Kidney (tissue), 14 donors: ENCODE results near the gene AOPEP. TPM values are rescaled to one million over a fixed set of nuclear protein-coding genes. Genes with fewer than 3 reads are reported as not detected.

Experiments used
- DNase-seq, 5 donors: peaks; one replicate each; pipeline ENCODE4 v3.0.0-alpha.2; 2013 to 2020
- FAIRE-seq: peaks from 2 replicates; lab custom pipeline; 2012; peaks lifted over from hg19 to GRCh38; lab: Jason Lieb, UNC
- H3K27ac ChIP-seq, 2 donors: one replicate each; pipeline ENCODE4 v1.7.0; 2013; ENCODE audit warnings: low read depth in 2 of 2, low read length in 2 of 2, inconsistent platforms in 1 of 2
- H3K27me3 ChIP-seq: one replicate; pipeline ENCODE4 v1.7.1; 2013; ENCODE audit warnings: low read length, inconsistent platforms; ENCODE audit not compliant: control insufficient read depth, insufficient read depth
- H3K36me3 ChIP-seq, 3 donors: one replicate each; pipeline versions ENCODE4 v1.7.0 to v1.7.1; 2013; ENCODE audit warnings: low read length in 3 of 3, control low read depth in 1 of 3, inconsistent platforms in 1 of 3; ENCODE audit not compliant: insufficient read depth in 3 of 3, control insufficient read depth in 2 of 3
- H3K4me1 ChIP-seq, 3 donors: one replicate each; pipeline versions ENCODE4 v1.7.0 to v1.7.1; 2013; ENCODE audit warnings: low read length in 3 of 3, inconsistent platforms in 1 of 3, low read depth in 1 of 3; ENCODE audit not compliant: control insufficient read depth in 2 of 3, insufficient read depth in 2 of 3
- H3K4me3 ChIP-seq, 3 donors: one replicate each; pipeline versions ENCODE4 v1.7.0 to v1.8.1; 2013; ENCODE audit warnings: low read length in 3 of 3, control low read depth in 1 of 3, inconsistent platforms in 1 of 3
- H3K9ac ChIP-seq, 3 donors: one replicate each; pipeline versions ENCODE4 v1.7.0 to v1.7.1; 2013; ENCODE audit warnings: low read length in 3 of 3, control low read depth in 1 of 3, inconsistent platforms in 1 of 3
- H3K9me3 ChIP-seq, 3 donors: one replicate each; pipeline versions ENCODE4 v1.7.0 to v1.7.1; 2013; ENCODE audit warnings: low read length in 3 of 3, control low read depth in 1 of 3, inconsistent platforms in 1 of 3; ENCODE audit not compliant: control insufficient read depth in 2 of 3, insufficient read depth in 1 of 3
- CTCF ChIP-seq: IDR thresholded peaks from 3 replicates; pipeline ENCODE4 v1.5.1; 2012; ENCODE audit warnings: mild to moderate bottlenecking, moderate library complexity, borderline replicate concordance; ENCODE audit not compliant: insufficient read depth; ENCODE audit errors: extremely low read depth
- intact Hi-C: fragments of 100-400 bp; cut with DNase I; formaldehyde crosslinking; loops from one replicate; pipeline ENCODE4 v1.11.1; 2022
- polyA plus RNA-seq: library from polyadenylated mRNA; stranded (reverse); fragments of 350-450 nt; fragmentation: Illumina TruSeq; extraction: RNeasy Lipid Tissue Mini Kit (QIAGEN cat#74804); gene quantifications from one replicate; pipeline ENCODE4 v1.2.3, GENCODE V29; 2014; ENCODE audit warnings: low read depth, low replicate concordance; ENCODE audit not compliant: insufficient read depth
- total RNA-seq: library from RNA; stranded (reverse); fragmentation: NEBNext Ultra II Directional; extraction: Animal tissue kit (Norgen Biotek cat#: 25700); gene quantifications from one replicate; pipeline ENCODE4 v1.2.1, GENCODE V29; 2021
- donor health status: control.
- donor health status: control.
- donor health status: control.
- donor health status: control.
- donor health status: control.
- donor health status: DM: yes; HTN: yes; CAD: no.
- donor health status: Normal renal cell carcinoma (clear cell type).

Gene AOPEP
- total and polyA plus RNA-seq, 2 donors from 2014 or later = 52.2 to 119 TPM

- Histone ChIP-seq H3K4me3 (peak overlapping the region in 2 of 3 donors; percentile 28 to 32), H3K4me1 (peaks cover 8 to 37% (median 25%) of the 10 kb centered on the region in 3 donors), H3K27me3 (no peaks in the 10 kb centered on the region), H3K27ac (peak overlapping the region; percentile 62 to 82), H3K36me3 (peaks cover 0 to 2% (median 0%) of the 10 kb centered on the region in 3 donors), H3K9me3 (no peaks in the 10 kb centered on the region), H3K9ac (peak overlapping the region in 2 of 3 donors; percentile 55 to 74)
- intact Hi-C loops = no loop called here
- FAIRE-seq (no peak), DNase-seq (peak in 2 of 5 donors; percentile 78 to 91)
- no peak for TF ChIP-seq CTCF
Measured at GRCh38 chr9:95055851-95056551, 329.5 kb downstream of the AOPEP start.

GRCh38 chr9:95057101-95057500 lies 330.6 kb downstream of the AOPEP start:
- peak overlapping the region in 2 of 3 donors; percentile 14 to 32 for H3K4me3 ChIP-seq
- peaks cover 0 to 6% (median 4%) of the 10 kb centered on the region in 3 donors for H3K36me3 ChIP-seq
- no peaks in the 10 kb centered on the region for H3K9me3 ChIP-seq
- no peak for TF ChIP-seq CTCF
- DNase-seq (no peak), FAIRE-seq (no peak)
- peak overlapping the region; percentile 38 to 82 for H3K27ac ChIP-seq
- no peaks in the 10 kb centered on the region for H3K27me3 ChIP-seq
- H3K4me1 ChIP-seq = peaks cover 8 to 39% (median 26%) of the 10 kb centered on the region in 3 donors
- peak overlapping the region in 2 of 3 donors; percentile 57 to 74 for H3K9ac ChIP-seq
- intact Hi-C loops = no loop called here

- Histone ChIP-seq H3K27ac (peak overlapping the region; percentile 18 to 23), H3K4me3 (peak overlapping the region in 1 of 3 donors; percentile 32), H3K4me1 (peaks cover 8 to 45% (median 33%) of the 10 kb centered on the region in 3 donors), H3K36me3 (peaks cover 0 to 17% (median 10%) of the 10 kb centered on the region in 3 donors), H3K27me3 (no peaks in the 10 kb centered on the region), H3K9me3 (no peaks in the 10 kb centered on the region), H3K9ac (peak overlapping the region in 2 of 3 donors; percentile 33 to 74)
- intact Hi-C loops = no loop called here
- TF ChIP-seq CTCF = no peak
- FAIRE-seq = no peak
- DNase-seq = no peak
Measured at GRCh38 chr9:95058121-95058785, 331.8 kb downstream of the AOPEP start.
